ENCODE measurements around the gene PCDH15. TPM values are rescaled to one million over a fixed set of nuclear protein-coding genes. Genes with fewer than 3 reads are reported as not detected.
"Not testable (repeated sequence)": the region's sequence is repeated elsewhere in the genome, so short reads cannot be mapped to it uniquely, and the experiment has no call there.

The PCDH15 gene
- total and polyA plus RNA-seq, 2 of the 13 experiments (the other 11 are each of a cell fraction or from before 2014, with no cell fraction given): not detected

GRCh38 chr10:54515244-54515643 is 285.8 kb downstream of the PCDH15 start:
- H3K4me2 ChIP-seq (ENCODE audit: low read depth, low read length): peak overlapping the region; percentile 36; the same call in 1 of the 2 replicates
- H2AFZ ChIP-seq (ENCODE audit: low read length); H3K79me2 ChIP-seq (ENCODE audit: insufficient read depth, low read length); CTCF ChIA-PET (ENCODE audit: low intra/inter-chr PET ratio, low total read pairs); BruUV-seq (replicated peaks); H3K9me3 ChIP-seq (ENCODE audit: low read length); intact Hi-C loops (cut with micrococcal nuclease; ENCODE audit: unreplicated experiment); in situ Hi-C loops (cut with HindIII; ENCODE audit: extremely low pct_ligation_motif_present, low pct_unique_long_range_greater_than_20kb); ATAC-seq; H3K27ac ChIP-seq (ENCODE audit: extremely low read length, insufficient read depth, low read length); POLR2A ChIA-PET; H3K4me1 ChIP-seq (ENCODE audit: insufficient read depth, low read length); H3K27me3 ChIP-seq (ENCODE audit: control insufficient read depth in 1 of 2, insufficient read depth in 2 of 2, low read length in 2 of 2); H3K36me3 ChIP-seq (replicated peaks in 1 of 2; ENCODE audit: control insufficient read depth in 1 of 2, insufficient read depth in 2 of 2, low read length in 2 of 2); H3K4me3 ChIP-seq (replicated peaks in 1 of 3; ENCODE audit: insufficient read depth in 1 of 3, low read depth in 2 of 3, low read length in 3 of 3); H4K20me1 ChIP-seq (ENCODE audit: insufficient read depth, low read length); H3K9ac ChIP-seq (ENCODE audit: insufficient read depth, low read depth, low read length); FAIRE-seq: not testable (repeated sequence)
- DNase-seq (ENCODE audit: low spot score): peak; percentile 23
- WGBS (ENCODE audit: low lambda C conversion rate): 13% methylated on average over 8 of the region's 12 CpGs
- 0 out of 2 replicates have a peak, but pooled peaks have one; percentile 35 for TF ChIP-seq FOXA3 (CRISPR knock-in tag; IDR thresholded peaks at IDR 0.05)
- peak; percentile 83; the same call in 1 of the 2 replicates for TF ChIP-seq ZNF281 (CRISPR knock-in tag; IDR thresholded peaks at IDR 0.05; ENCODE audit: borderline replicate concordance)

- Histone ChIP-seq H3K9me3 (ENCODE audit: low read length) (no peaks in the 10 kb centered on the region), H3K4me1 (ENCODE audit: insufficient read depth, low read length) (no peaks in the 10 kb centered on the region), H3K27ac (ENCODE audit: extremely low read length, insufficient read depth, low read length) (no peak overlapping the region), H3K36me3 (replicated peaks in 1 of 2; ENCODE audit: control insufficient read depth in 1 of 2, insufficient read depth in 2 of 2, low read length in 2 of 2) (no peaks in the 10 kb centered on the region), H4K20me1 (ENCODE audit: insufficient read depth, low read length) (no peaks in the 10 kb centered on the region), H3K27me3 (ENCODE audit: control insufficient read depth in 1 of 2, insufficient read depth in 2 of 2, low read length in 2 of 2) (no peaks in the 10 kb centered on the region), H3K4me2 (ENCODE audit: low read depth, low read length) (no peak overlapping the region), H3K79me2 (ENCODE audit: insufficient read depth, low read length) (no peaks in the 10 kb centered on the region), H3K4me3 (replicated peaks in 1 of 3; ENCODE audit: insufficient read depth in 1 of 3, low read depth in 2 of 3, low read length in 3 of 3) (no peak overlapping the region), H3K9ac (ENCODE audit: insufficient read depth, low read depth, low read length) (no peak overlapping the region), H2AFZ (ENCODE audit: low read length) (no peak overlapping the region)
- FAIRE-seq: no peak
- WGBS (ENCODE audit: low lambda C conversion rate): 2% methylated on average over 3 of the region's 3 CpGs
- no peak for ATAC-seq
- ChIA-PET CTCF (ENCODE audit: low intra/inter-chr PET ratio, low total read pairs) (no interaction called here), POLR2A (no interaction called here)
- no peak for DNase-seq (ENCODE audit: low spot score)
- intact Hi-C loops (cut with micrococcal nuclease; ENCODE audit: unreplicated experiment) (no loop called here), in situ Hi-C loops (cut with HindIII; ENCODE audit: extremely low pct_ligation_motif_present, low pct_unique_long_range_greater_than_20kb) (no loop called here)
- BruUV-seq (replicated peaks): no TSS peak
- TF ChIP-seq DPF2 (CRISPR knock-in tag; IDR thresholded peaks at IDR 0.05; ENCODE audit: borderline replicate concordance, low read depth): no peak
- TF ChIP-seq RBM22 (optimal IDR thresholded peaks at IDR 0.05; ENCODE audit: low read length): no peak
- no peak for TF ChIP-seq ZBTB40 (IDR thresholded peaks at IDR 0.05)
- no peak for TF ChIP-seq ZBTB40 (CRISPR knock-in tag; IDR thresholded peaks at IDR 0.05)
- no peak for TF ChIP-seq ZNF337 (CRISPR knock-in tag; IDR thresholded peaks at IDR 0.05; ENCODE audit: borderline replicate concordance, low read depth)
Measured at GRCh38 chr10:54503863-54504262, 297.2 kb downstream of the PCDH15 start.

Measured in HepG2 (cell line).